Measurements from ENCODE around the gene ERBB2.
"Not testable (repeated sequence)": the region's sequence is repeated elsewhere in the genome, so short reads cannot be mapped to it uniquely, and the experiment has no call there.

The ERBB2 gene

DNA sequence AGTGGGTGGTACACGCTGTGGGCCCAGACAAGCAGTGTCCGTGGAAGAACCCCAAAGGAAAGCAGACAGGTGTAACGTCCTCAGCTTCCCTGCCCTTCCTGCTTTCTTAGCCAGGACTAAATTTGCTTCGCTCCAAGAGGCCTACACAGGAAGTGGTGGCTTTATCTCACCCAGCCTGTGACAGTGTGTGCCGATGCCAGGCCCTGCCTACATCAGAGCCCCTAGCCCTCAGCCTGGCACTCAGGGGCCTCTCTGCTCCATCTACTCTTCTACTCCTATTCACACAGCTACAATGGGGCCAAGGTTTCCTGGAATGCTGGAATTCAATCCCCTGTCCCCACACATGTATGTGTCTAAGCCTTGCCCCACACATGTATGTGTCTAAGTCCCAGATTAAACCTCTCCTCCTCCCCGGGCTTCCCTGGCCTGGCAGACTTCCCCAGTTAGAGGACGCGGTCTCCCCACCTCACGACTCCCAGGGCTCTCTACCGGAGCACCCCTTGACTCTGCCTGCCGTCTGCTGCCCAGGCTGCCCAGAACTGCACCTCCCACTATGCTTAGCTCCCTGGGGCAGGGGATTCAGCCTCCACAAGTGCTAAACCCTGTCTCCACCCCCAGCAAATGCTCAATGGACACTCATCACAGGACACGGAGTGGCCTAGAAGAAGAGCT, 20.2 kb upstream of the ERBB2 start:
- DNase-seq, result no peak

DNA sequence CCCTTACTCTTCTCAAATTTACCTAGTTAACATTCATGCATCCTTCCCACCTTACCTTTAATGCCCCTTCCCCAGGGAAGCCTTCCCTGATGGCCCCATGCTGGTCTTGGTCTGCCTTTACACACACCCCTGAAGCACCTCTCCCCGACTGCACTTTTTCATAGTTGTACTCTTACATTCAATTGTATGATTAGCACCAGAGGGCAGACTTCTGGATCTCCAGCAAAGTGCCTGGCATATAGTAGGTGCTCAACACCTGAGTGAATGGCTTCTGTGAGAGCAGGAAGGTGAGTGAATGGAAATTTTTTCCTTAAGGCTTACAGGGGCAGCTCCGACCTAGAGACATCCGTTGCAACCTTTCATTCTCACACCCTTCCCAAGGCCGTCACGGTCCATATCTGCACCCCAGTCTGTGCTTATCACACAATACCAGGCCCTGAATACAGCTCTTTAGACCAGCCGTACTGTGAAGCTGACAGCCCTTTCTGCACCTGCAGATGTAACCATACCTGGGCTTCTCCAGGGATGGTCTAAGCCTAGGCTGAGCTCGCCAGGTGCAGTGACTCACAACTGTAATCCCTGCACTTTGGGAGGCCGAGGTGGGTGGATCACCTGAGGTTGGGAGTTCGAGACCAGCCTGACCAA, 16.4 kb upstream of the ERBB2 start:
- no peak for DNase-seq

DNA sequence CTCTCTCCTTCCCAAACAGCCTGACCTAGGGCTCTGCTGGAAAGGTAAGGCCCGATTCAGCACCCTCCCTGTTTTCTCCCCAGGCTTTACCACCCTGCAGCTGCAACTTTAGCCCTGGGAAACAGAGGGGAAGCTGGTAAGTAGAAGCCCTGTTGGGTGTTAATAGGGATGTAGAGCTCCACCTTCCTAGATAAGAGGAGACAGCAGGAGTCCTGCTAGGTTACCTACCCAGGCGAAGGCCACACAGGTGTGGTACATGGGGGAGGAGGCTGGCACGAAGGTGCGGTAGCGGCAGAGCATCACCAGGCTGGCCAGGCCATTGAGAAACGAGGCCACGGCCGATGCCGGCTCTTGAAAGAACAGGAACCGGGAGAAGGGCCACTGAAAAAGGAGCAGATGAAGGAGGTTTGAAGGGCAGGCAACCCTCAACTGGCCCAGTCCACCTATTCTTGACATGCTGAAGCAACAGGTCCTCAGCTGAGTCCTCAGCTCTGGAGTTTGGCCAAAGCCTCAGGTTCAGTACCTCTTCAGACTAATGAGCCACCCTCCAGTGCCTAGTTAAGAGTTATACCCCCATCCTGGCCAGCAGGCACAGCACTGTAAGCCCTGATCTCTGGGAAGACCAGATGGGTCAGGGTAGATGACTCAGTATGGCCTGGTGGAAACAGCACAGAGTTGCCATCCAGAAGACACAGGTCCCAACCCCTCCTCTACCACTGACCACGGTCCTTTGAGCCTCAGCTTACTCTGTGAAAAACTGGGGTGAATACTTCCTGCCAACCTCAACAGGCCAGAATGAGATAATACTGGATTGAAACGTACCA, 15.3 kb upstream of the ERBB2 start:
- no peak for DNase-seq

DNA sequence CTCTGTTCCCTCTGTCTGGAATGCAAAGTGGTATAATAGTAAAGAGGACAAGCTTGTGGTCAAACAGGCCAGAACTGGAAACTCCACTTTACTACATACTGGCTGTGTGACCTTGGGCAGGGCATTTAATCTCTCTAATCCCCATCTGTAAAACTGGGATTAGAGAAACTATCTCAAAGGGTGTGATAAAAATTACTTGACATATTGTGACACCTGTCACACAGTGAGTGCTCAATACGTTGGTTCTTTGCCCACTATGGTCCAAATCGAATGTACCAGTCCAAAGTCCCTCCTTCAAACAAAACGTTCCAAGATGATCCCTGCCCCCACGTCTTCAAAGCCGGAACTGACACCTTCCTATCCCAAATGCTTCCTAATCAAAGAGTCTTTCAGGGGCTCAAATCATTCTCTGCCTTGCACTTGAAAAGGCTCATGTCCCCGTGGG, 12.7 kb upstream of the ERBB2 start:
- no peak for DNase-seq

DNA sequence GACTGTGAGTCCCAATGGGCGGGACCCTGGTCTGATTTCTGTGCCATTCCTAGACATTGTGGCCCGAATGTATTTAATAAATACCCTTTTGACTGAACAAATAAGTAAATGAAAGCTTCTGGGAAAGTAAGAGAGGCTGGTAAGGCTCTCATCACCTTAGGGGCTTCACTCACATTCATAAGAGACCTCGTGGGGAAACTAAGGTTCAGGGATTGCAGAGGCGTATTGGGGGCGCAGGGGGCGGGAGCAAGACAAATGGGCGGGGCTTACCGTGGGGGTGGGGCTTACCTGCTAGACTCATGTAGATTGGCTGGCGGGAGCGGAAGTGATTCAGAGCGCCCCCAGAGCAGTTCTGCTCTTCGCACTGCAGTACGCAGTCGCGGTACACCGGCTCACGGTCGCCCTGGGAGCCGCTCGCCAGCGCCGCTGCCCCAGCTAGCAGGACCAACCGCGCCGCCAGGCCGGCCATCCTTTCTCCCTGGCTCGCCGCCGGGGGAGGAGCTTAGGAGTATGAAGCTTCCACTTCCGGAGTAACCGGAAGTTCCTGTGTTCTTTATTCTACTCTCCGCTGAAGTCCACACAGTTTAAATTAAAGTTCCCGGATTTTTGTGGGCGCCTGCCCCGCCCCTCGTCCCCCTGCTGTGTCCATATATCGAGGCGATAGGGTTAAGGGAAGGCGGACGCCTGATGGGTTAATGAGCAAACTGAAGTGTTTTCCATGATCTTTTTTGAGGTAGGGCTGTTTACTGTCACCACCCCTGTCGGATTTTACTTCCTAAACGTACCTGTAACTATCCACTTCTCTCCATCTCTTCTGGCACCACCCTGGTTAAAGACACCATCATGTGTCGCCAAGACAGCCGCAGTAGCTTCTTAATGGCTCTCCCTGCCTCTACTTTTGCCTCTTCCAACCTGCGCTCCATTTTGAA, 12.1 kb upstream of the ERBB2 start, which contains the start of gene PGAP3:
Gene PGAP3, minus strand, starts transcription at position 512 of the 929 bp plus-strand sequence. Its CDS starts 43 bp downstream, at position 469.
- DNase-seq, result peak; percentile 88

DNA sequence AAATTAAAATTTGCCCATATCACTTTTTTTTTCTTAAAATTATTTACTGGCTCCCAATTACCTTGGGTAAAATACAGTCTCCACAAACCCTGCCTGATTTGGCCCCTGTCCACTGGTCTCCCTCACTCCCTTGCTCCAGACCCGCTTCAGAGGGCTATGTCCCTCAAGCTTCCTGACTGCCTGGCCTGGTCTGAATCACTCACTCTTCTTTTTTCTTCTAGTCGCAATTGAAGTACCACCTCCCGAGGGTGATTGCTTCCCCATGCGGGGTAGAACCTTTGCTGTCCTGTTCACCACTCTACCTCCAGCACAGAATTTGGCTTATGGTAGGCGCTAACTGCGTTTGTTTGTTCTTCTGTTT, 11.4 kb upstream of the ERBB2 start:
- DNase-seq, result no peak

DNA sequence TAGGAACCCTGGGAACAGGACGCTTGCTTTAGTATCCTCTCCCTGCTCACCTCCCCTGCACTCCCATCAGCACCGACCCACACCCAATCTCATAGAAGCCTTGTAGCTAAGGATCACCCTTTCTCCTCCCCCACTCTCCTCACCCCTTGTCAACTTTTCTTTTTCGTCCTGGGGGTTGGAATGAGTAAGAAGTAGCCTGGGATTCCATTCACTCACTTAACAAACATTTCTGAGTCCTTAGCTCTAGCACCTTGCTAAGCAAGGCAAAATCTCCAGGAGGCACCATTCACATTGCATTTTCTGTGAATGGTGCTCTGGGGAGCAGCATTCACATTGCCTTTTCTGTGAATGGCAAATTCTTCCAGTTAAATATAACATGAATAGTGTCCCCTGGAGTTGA, 10.9 kb upstream of the ERBB2 start:
- DNase-seq, result no peak

DNA sequence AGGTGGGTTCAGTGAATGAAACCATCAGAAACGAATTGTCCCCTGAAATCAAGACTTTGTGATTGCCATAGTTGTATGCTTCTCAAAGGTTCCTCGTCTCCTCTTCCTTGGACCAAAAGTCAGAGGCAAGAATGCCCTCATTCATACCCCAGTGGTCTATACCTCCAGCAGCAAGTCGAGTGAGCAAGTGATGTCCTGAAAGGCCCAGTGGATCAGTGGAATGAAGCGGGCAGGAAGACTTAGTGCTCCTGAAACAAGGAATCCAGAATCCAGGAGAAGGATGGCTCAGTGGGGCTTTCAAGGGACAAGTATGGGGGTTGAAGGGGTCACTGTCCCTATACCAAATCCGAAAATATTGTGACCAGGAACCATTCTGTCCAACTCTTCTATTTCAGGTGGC, 5.3 kb upstream of the ERBB2 start:
- no peak for DNase-seq

DNA sequence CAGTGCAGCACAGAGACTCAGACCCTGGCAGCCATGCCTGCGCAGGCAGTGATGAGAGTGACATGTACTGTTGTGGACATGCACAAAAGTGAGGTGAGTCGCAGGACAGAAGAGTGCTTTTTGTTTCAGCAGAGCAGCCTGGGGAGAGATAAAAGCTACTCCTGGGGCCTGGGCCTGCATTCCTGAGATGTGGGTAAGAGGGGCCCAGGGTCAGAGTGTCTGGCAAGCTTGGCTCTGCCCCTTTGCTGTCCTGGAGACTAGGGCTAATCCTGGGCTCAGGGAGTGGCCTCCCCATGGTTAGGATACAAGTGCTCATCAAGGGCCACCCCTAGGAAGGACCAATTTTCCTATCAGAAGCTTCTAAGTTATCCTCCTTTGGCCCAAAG, 4.8 kb upstream of the ERBB2 start:
- no peak for DNase-seq

DNA sequence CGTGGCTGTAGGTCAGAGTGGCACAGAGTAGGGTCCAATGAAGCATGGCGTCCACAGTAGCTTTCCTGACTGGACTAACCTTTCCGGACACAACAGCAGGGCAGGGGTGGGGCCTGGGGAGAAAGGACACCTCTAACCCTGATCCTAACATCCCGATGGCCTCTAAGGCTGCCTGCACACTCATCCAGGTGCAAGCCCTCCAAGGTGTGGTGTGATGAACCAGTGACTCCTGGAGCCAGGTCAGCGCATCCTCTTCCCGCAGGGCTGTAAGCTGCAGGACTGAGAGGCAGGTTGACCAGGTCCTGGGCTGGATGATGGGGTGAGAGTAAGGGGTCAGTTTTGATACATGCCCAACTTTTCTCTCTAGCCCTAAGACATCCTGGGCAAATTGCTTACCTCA, 3.1 kb upstream of the ERBB2 start:
- DNase-seq, result no peak

DNA sequence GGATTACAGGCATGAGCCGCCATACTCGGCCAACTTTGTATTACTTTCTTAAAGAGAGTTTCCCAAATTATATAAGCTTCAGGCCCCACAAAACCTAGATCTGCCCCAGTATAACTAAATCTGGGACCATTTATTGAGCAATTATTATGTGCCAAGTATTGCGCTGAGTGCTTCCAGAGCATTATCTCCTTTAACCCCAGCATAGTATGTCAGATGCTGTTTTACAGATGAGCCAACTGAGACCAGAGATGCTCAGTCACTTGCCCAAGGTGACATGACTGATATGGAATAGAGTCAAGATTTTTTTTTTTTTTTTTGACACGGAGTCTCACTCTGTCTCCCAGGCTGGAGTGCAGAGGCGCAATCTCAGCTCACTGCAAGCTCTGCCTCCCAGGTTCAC, 1.9 kb upstream of the ERBB2 start:
- no peak for DNase-seq

DNA sequence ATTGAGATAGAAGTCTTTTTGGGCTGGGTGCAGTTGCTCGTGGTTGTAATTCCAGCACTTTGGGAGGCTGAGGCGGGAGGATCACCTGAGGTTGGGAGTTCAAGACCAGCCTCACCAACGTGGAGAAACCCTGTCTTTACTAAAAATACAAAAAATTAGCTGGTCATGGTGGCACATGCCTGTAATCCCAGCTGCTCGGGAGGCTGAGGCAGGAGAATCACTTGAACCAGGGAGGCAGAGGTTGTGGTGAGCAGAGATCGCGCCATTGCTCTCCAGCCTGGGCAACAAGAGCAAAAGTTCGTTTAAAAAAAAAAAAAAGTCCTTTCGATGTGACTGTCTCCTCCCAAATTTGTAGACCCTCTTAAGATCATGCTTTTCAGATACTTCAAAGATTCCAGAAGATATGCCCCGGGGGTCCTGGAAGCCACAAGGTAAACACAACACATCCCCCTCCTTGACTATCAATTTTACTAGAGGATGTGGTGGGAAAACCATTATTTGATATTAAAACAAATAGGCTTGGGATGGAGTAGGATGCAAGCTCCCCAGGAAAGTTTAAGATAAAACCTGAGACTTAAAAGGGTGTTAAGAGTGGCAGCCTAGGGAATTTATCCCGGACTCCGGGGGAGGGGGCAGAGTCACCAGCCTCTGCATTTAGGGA, 577 bp upstream of the ERBB2 start:
- DNase-seq, result not testable (repeated sequence)

DNA sequence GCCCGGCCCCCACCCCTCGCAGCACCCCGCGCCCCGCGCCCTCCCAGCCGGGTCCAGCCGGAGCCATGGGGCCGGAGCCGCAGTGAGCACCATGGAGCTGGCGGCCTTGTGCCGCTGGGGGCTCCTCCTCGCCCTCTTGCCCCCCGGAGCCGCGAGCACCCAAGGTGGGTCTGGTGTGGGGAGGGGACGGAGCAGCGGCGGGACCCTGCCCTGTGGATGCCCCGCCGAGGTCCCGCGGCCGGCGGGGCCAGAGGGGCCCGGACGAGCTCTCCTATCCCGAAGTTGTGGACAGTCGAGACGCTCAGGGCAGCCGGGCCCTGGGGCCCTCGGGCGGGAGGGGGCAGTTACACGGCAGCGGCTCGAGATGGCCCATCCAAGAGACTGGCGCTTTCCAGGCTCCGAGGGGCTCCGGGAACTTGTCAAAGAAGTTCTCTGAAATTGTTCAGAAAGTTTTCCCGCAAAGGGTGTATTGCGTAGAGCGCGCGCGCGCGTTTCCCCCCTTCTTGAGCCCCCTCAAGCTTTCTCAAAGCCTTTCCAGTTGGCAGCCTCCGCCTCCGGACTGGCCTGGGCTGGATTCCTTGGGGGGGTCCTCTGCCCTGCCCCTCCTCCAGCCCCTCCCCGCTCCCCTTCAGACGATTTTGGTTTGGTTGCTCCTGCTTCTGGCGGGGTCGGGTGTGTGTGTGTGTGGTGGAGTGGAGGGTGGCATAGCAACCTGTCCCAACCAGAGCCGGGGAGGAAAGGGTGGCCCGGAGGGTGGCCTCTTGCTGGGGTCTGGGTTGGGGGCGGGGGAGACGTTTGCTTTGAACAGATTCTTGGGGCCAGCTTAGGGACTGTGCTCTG, 504 bp downstream of the ERBB2 start:
- DNase-seq, result no peak

DNA sequence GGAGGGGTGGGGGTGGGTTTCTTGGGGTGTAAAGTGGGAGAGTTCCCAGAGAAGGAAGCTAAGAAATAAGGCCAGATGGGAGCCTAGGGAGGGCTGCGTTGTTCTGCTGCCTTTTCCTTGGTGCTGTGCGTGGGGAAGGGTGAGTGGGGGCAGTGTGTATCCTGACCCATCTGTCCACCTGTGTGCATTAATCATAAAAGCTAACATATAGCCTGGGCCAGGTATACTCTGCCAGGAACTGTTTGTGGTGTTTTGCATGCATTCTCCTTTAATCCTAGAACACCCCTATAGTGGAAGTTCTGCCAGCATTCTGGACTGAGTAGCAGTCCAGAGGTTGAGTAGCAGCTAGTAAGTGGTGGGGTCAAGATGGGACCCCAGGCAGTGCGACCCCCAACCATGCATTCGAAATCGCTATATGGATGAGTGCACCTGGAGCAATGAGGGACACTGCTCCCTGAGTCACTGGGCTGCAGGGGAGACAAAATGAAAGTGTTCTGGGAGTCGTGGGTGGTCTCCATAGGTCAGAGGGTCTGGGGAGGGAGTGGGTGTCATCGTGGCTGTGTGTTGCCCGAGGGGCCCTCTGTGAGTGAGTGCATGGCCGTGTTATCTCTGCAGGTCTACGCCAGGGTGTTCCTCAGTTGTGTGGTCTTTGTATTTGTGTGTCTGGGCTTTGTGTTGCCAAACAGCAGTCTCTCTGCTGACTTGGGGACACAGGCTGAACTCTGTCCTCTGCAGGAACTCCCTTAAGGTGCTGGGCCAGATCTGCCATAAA, 1.3 kb downstream of the ERBB2 start:
- DNase-seq, result no peak

DNA sequence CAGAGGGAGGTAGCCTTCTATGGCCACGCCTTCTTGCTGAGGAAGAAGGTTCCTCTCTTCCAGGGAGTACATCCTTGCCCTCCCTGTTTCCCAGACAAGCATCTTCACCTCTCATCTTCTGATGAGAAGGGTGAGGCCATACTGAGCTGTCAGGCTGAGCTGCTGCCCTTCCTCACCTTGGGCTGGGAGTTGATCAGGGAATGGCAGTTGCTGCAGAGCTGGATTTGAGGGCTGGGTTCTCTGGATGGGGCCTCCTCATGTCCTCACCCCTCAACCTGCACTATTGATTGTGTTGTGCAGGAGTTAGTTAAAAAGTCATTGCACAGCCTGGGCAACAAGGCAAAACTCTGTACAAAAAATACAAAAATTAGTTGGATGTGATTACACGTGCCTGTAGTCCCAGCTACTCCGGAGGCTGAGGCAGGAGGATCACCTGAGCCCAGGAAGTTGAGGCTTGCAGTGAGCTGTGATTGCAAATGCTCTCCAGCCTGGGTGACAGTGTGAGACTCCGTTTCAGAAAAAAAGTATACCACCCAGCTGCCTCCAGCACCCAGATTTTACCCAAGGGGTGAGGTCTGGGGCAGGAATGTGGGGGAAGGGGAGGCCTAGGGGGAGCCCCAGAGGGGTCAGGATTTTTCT, 2.0 kb downstream of the ERBB2 start:
- DNase-seq, result no peak

DNA sequence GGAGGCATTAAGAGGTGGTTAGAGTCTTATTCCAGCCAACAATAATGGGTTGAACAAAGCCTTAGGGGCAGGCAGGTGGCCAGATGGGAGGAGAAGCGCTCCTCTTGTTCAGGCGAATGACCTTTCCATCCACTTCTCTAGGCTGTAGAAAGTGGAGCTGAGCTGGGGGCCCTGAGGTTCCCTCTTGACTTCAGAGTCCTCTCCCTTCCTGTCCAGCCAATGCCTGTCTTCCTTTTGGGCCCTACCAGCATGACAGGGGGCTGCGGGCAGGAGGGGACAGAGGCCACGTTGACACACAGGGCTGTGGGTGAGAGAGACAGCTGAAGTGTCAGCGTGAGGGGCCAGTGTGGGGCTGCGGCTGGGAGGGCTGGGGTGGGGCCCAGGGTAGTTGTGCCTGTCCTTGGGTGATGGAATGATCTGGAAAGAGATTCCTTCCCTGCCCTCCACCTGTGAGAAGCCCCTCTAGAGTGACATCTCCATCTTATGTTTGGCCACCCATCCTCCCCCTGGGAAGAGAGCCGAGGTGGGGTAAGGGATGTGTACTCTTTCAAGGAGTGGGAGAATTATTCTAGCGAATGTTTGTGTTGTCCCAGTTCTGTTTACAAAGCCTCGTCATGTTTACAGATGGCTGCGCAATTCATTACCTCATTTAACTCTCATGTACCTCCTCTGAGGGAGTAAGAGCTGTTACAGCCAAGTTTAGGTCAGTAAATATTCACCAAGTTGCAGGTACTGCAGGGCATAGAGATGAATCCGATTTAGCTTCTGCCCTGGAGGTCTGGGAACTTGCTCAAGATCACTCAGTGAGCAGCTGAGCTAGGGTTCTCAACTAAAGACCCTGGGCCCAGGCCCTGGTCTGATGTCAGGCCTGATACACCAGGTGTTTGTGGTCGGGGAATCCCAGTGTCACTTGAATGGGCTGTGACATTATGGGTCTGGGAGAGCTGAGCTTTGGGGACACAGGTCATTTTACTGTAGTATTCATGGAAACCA, 3.3 kb downstream of the ERBB2 start:
- no peak for DNase-seq

DNA sequence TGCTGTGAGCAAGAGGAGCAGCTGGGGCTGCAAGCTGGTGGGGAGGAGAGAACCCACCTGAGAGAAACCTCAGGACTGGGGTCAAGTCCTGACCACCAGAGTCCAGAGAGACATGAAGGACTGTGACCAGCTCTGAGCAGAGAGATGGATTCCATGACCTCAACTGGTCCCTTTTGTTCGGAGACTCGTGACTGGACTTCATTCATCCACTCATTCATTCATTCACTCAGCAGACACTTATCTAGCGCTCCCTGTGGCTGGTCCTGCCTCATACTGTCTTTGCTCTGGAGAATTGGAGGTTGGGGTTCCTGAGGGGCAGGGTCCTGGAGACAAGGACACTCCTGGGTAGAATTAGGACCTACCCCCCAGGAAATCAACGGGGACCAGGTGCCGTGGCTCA, 4.0 kb downstream of the ERBB2 start:
- no peak for DNase-seq

DNA sequence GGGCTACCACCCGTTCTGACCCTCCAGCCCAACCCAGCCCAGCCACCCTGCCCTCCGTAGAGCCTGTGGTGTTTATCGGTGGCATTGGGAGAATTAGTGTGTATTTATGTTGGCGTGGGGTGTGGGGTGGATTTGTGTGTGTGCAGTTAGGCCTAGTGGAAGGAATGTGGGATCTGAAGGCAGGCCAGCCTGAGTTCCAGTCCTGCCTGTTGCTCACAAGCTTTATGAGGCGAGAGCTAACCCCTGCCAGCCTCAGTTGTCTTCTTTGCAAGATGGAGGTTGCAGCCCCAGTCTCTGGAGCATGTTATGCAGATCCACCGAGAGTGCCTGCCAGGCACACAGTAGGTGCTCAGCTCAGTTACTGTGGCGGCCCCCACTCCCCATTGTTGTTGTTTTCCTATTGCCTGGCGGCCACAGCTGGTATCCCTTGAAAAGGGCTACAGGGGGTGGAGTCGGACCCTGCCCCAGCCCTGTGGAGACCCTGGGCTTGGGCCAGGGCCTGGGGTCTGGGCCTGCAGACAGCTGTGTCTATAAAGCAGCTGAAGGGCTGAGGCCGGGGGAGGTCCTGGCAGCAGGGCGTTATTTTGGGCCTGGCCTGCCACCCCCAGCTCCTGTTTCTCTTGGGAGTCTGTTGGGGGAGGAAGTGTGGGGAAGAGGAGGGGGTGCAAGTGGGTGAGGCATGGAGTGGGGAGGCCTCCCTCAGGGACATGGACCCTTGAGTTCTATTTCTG, 5.1 kb downstream of the ERBB2 start:
- DNase-seq, result no peak

All from NCI-H1048 (cell line).